ENCODE results near the gene RNF114.

Gene RNF114

GRCh38 chr20:49889001-49889934 is 46.9 kb upstream of the RNF114 start:
- peak overlapping the region in 1 of 2 donors; percentile 87 for H3K27ac ChIP-seq
- no peak overlapping the region for H3K4me3 ChIP-seq
- peak in 1 of 2 donors; percentile 51 for DNase-seq
- H3K9me3 ChIP-seq = no peaks in the 10 kb centered on the region
- H3K4me1 ChIP-seq = peaks cover 0 to 46% (median 44%) of the 10 kb centered on the region in 4 donors
- H3K36me3 ChIP-seq = peaks cover 10 to 46% (median 12%) of the 10 kb centered on the region in 3 donors
- H3K27me3 ChIP-seq = no peaks in the 10 kb centered on the region
- intact Hi-C loops (cut with DNase I; ENCODE audit: low total_unique reads) = loop anchor here (5.0 to 10.0 kb wide), 3 partner anchors 37 to 354 kb away; no protein-coding TSS in a partner anchor
- no peak for TF ChIP-seq CTCF (IDR thresholded peaks at IDR 0.05)

GRCh38 chr20:49889935-49890333 is 46.3 kb upstream of the RNF114 start:
- intact Hi-C loops (cut with DNase I; ENCODE audit: low total_unique reads) = loop anchor here (5.0 to 10.0 kb wide), 4 partner anchors 38 to 355 kb away; partner anchors contain the start of gene SLC9A8
- peaks cover 0 to 46% (median 44%) of the 10 kb centered on the region in 4 donors for H3K4me1 ChIP-seq
- H3K27ac ChIP-seq = no peak overlapping the region

GRCh38 chr20:49890471-49891361 is 45.5 kb upstream of the RNF114 start:
- H3K36me3 ChIP-seq = peaks cover 0 to 31% (median 0%) of the 10 kb centered on the region in 3 donors
- H3K4me3 ChIP-seq = no peak overlapping the region
- DNase-seq = peak in 1 of 2 donors; percentile 60
- peaks cover 0 to 46% (median 44%) of the 10 kb centered on the region in 4 donors for H3K4me1 ChIP-seq
- no peak overlapping the region for H3K27ac ChIP-seq
- TF ChIP-seq CTCF (IDR thresholded peaks at IDR 0.05) = no peak
- H3K27me3 ChIP-seq = no peaks in the 10 kb centered on the region
- intact Hi-C loops (cut with DNase I; ENCODE audit: low total_unique reads) = loop anchor here (10.0 kb wide), 1 partner anchor 76 kb away; the partner anchor contains the start of gene SLC9A8
- no peaks in the 10 kb centered on the region for H3K9me3 ChIP-seq

More at GRCh38 chr20:49889935-49890333, 46.3 kb upstream of the RNF114 start:
- peak in 1 of 2 donors; percentile 58 for DNase-seq
- Histone ChIP-seq H3K27me3 (no peaks in the 10 kb centered on the region), H3K4me3 (no peak overlapping the region), H3K36me3 (peaks cover 4 to 39% (median 6%) of the 10 kb centered on the region in 3 donors), H3K9me3 (no peaks in the 10 kb centered on the region)
- TF ChIP-seq CTCF (IDR thresholded peaks at IDR 0.05) = no peak

- Histone ChIP-seq H3K4me3 (no peak overlapping the region), H3K4me1 (peaks cover 0 to 43% (median 42%) of the 10 kb centered on the region in 4 donors), H3K9me3 (no peaks in the 10 kb centered on the region), H3K27ac (no peak overlapping the region), H3K36me3 (peaks cover 0 to 23% (median 0%) of the 10 kb centered on the region in 3 donors), H3K27me3 (no peaks in the 10 kb centered on the region)
- intact Hi-C loops (cut with DNase I; ENCODE audit: low total_unique reads) = loop anchor here (10.0 kb wide), 1 partner anchor 77 kb away; the partner anchor contains the start of gene SLC9A8
- peak; percentile 15 to 60 for DNase-seq
- TF ChIP-seq CTCF (IDR thresholded peaks at IDR 0.05) = no peak
Measured at GRCh38 chr20:49891476-49892110, 44.6 kb upstream of the RNF114 start.

Data from tibial artery (tissue), 4 donors.